Peyer's patch (tissue), 4 donors: ENCODE data around the gene APCS.

Experiments used
- CTCF ChIP-seq, 6 experiments: fragments of 450-650 bp in 4 of 6; fragments of 200-600 bp in 2 of 6; sonication (generic) in 1 of 6; IDR thresholded peaks; one replicate each; pipeline ENCODE4 v1.5.1; 2017 to 2019; ENCODE audit warnings: antibody characterized with exemption in 6 of 6, mild to moderate bottlenecking in 3 of 6, moderate library complexity in 1 of 6
- POLR2A ChIP-seq, 2 donors: fragments of 450-650 bp; IDR thresholded peaks; one replicate each; pipeline ENCODE4 v1.5.1; 2017; ENCODE audit warnings: antibody characterized with exemption in 2 of 2, mild to moderate bottlenecking in 2 of 2, moderate library complexity in 2 of 2

- TF ChIP-seq POLR2A (IDR thresholded peaks at IDR 0.05): no peak
- TF ChIP-seq CTCF (IDR thresholded peaks at IDR 0.05): no peak
Measured at GRCh38 chr1:159580340-159580739, 7.3 kb upstream of the APCS start.
